Right lobe of liver (tissue), 4 donors: ENCODE measurements around the gene CILP2.

ENCODE experiments used
- CTCF ChIP-seq, 4 donors: fragments of 200-600 bp in 3 of 4; fragments of 450-650 bp in 1 of 4; IDR thresholded peaks; one replicate each; pipeline versions ENCODE4 v1.5.1 to v1.8.0; 2016 to 2022; ENCODE audit warnings: antibody characterized with exemption in 4 of 4, mild to moderate bottlenecking in 2 of 4
- POLR2A ChIP-seq: fragments of 450-650 bp; IDR thresholded peaks from one replicate; pipeline ENCODE4 v1.6.1; 2017; ENCODE audit warnings: antibody characterized with exemption, mild to moderate bottlenecking
- donor health status: DM: no; HTN: no; CAD: no.
- donor health status: DM: no; HTN: no; CAD: no.
- donor health status: DM: no; HTN: yes; CAD: no.

- TF ChIP-seq CTCF (IDR thresholded peaks at IDR 0.05) = no peak
- no peak for TF ChIP-seq POLR2A
Observed at GRCh38 chr19:19562665-19563347, 24.7 kb downstream of the CILP2 start.
